K562 (cell line): ENCODE measurements around the gene SH3BP2. TPM values are rescaled to one million over a fixed set of nuclear protein-coding genes. Genes with fewer than 3 reads are reported as not detected.

Experiments used
- ATAC-seq: fragments of 200-7000 bp; cut with Tn5 transposase; 3 replicates; pipeline ENCODE4 v1.9.1; 2020; ENCODE audit warnings: moderate library complexity
- BruUV-seq: library from RNA; stranded (reverse); fragments of 400-500 nt; replicated peaks from 2 replicates; lab custom pipeline; 2021; lab: Mats Ljungman, UMichigan
- CTCF ChIA-PET: fragments of 300-600 bp; formaldehyde crosslinking; extraction: SDS; loops from one replicate; lab custom pipeline; 2021; ENCODE audit warnings: low intra/inter-chr PET ratio; lab: Yijun Ruan, JAX
- POLR2A ChIA-PET: fragments of 300-600, 350-650 bp; sonication (Branson Sonifier 250); formaldehyde crosslinking; extraction: SDS; loops from one replicate; lab custom pipeline; 2021; ENCODE audit warnings: antibody characterized with exemption, inconsistent platforms; lab: Yijun Ruan, JAX
- DNase-seq, 4 experiments: peaks; one replicate each; pipeline versions ENCODE4 v3.0.0 to v3.0.0-alpha.2; 2011 to 2018; ENCODE audit warnings: low spot score in 3 of 4, mixed read lengths in 3 of 4; ENCODE audit errors: extremely low read depth in 1 of 4
- FAIRE-seq: peaks from 2 replicates; lab custom pipeline; 2011; peaks lifted over from hg19 to GRCh38; lab: Jason Lieb, UNC
- H2AFZ ChIP-seq: 2 replicates; pipeline ENCODE4 v1.6.0; 2011; ENCODE audit warnings: low read depth, low read length, control low read depth, inconsistent platforms
- H3K27ac ChIP-seq: fragments of 200-600 bp; 3 replicates; pipeline ENCODE4 v1.8.0; 2011; ENCODE audit warnings: low read depth, mild to moderate bottlenecking, control low read depth, inconsistent platforms, low read length, moderate library complexity, mixed read lengths; ENCODE audit errors: extremely low read depth
- H3K27me3 ChIP-seq, 2 experiments: fragments of 300-600 bp in 1 of 2; 2 replicates in 1 of 2; 3 replicates in 1 of 2; pipeline versions ENCODE4 v1.6.0 to v1.8.0; 2011; ENCODE audit warnings: inconsistent platforms in 2 of 2, low read length in 2 of 2, mild to moderate bottlenecking in 1 of 2, mixed read lengths in 1 of 2, moderate library complexity in 1 of 2; ENCODE audit not compliant: control insufficient read depth in 2 of 2, insufficient read depth in 2 of 2
- H3K36me3 ChIP-seq: fragments of 300-600 bp; 3 replicates; pipeline ENCODE4 v1.8.0; 2011; ENCODE audit warnings: mild to moderate bottlenecking, low read length, inconsistent platforms; ENCODE audit not compliant: control insufficient read depth, insufficient read depth
- H3K4me1 ChIP-seq, 2 experiments: fragments of 200-600 bp in 1 of 2; replicated peaks in 1 of 2; 2 replicates in 1 of 2; 3 replicates in 1 of 2; pipeline versions ENCODE4 v1.5.1 to v1.8.0; 2011; ENCODE audit warnings: inconsistent platforms in 2 of 2, low read length in 2 of 2, mild to moderate bottlenecking in 1 of 2, mixed read lengths in 1 of 2, moderate library complexity in 1 of 2; ENCODE audit not compliant: control insufficient read depth in 2 of 2, insufficient read depth in 2 of 2
- H3K4me2 ChIP-seq: 2 replicates; pipeline ENCODE4 v1.6.1; 2011; ENCODE audit warnings: low read length, control low read depth, inconsistent platforms, mixed read lengths; ENCODE audit not compliant: insufficient read depth
- H3K4me3 ChIP-seq: fragments of 200-600 bp; sonication (generic), shearing (Covaris generic); 2 replicates; pipeline ENCODE4 v1.5.1; 2016; ENCODE audit warnings: control low read depth, inconsistent platforms
- H3K79me2 ChIP-seq: fragments of 200-600 bp; 3 replicates; pipeline ENCODE4 v1.8.0; 2011; ENCODE audit warnings: low read length, inconsistent platforms; ENCODE audit not compliant: control insufficient read depth, insufficient read depth
- H3K9ac ChIP-seq, 2 experiments: 2 replicates each; pipeline versions ENCODE4 v1.6.0 to v1.6.1; 2011; ENCODE audit warnings: low read depth in 2 of 2, low read length in 2 of 2, control low read depth in 1 of 2, inconsistent platforms in 1 of 2, mild to moderate bottlenecking in 1 of 2, mixed read lengths in 1 of 2; ENCODE audit not compliant: insufficient read depth in 1 of 2
- H3K9me1 ChIP-seq: one replicate; pipeline ENCODE4 v1.6.0; 2011; ENCODE audit warnings: inconsistent platforms, mild to moderate bottlenecking, low read length, moderate library complexity; ENCODE audit not compliant: control insufficient read depth, insufficient read depth
- H3K9me3 ChIP-seq: replicated peaks from 2 replicates; pipeline ENCODE4 v1.5.1; 2011; ENCODE audit warnings: low read depth, low read length, inconsistent platforms; ENCODE audit not compliant: control insufficient read depth, insufficient read depth
- H4K20me1 ChIP-seq: replicated peaks from 2 replicates; pipeline ENCODE4 v1.6.1; 2011; ENCODE audit warnings: low read length, inconsistent platforms, mixed read lengths; ENCODE audit not compliant: control insufficient read depth, insufficient read depth
- CCAR2 ChIP-seq: fragments of 200-400 bp; formaldehyde crosslinking; IDR thresholded peaks from 2 replicates; pipeline ENCODE4 v1.6.1; 2017; ENCODE audit warnings: mild to moderate bottlenecking, low read depth, low read length
- EGR1 ChIP-seq: fragments of 450-650 bp; conservative IDR thresholded peaks from 2 replicates; pipeline ENCODE4 v1.6.1; 2017; ENCODE audit warnings: mild to moderate bottlenecking
- HIVEP1 ChIP-seq: fragments of 250-450 bp; sonication (Bioruptor Pico); IDR thresholded peaks from 2 replicates; pipeline ENCODE4 v1.4.0; 2020; ENCODE audit warnings: mild to moderate bottlenecking
- HNRNPL ChIP-seq: fragments of 200-400 bp; formaldehyde crosslinking; IDR thresholded peaks from 2 replicates; pipeline ENCODE4 v1.6.1; 2017; ENCODE audit warnings: low read depth, mild to moderate bottlenecking, low read length
- KLF1 ChIP-seq: fragments of 450-650 bp; IDR thresholded peaks from 2 replicates; pipeline ENCODE4 v1.6.1; 2016; ENCODE audit warnings: missing genetic modification characterization, missing compliant biosample characterization
- MIER1 ChIP-seq: fragments of 450-650 bp; IDR thresholded peaks from 2 replicates; pipeline ENCODE4 v1.6.1; 2016; ENCODE audit warnings: antibody characterized with exemption, mild to moderate bottlenecking, low read depth
- NCOR1 ChIP-seq: fragments of 450-650 bp; IDR thresholded peaks from 2 replicates; pipeline ENCODE4 v1.6.1; 2016; ENCODE audit warnings: mild to moderate bottlenecking, moderate library complexity
- SMARCE1 ChIP-seq: fragments of 450-650 bp; IDR thresholded peaks from 2 replicates; pipeline ENCODE4 v1.7.1; 2016; ENCODE audit warnings: mild to moderate bottlenecking
- TCF15 ChIP-seq: fragments of 250-450 bp; sonication (Bioruptor Pico); IDR thresholded peaks from 2 replicates; pipeline ENCODE4 v1.8.0; 2022; ENCODE audit warnings: moderate library complexity, mild to moderate bottlenecking, inconsistent platforms
- ZBTB8A ChIP-seq: fragments of 450-650 bp; IDR thresholded peaks from 2 replicates; pipeline ENCODE4 v1.6.1; 2018; ENCODE audit warnings: mild to moderate bottlenecking, moderate library complexity; ENCODE audit not compliant: partially characterized antibody
- ZNF253 ChIP-seq: fragments of 250-450 bp; sonication (Bioruptor Pico); conservative IDR thresholded peaks from 2 replicates; pipeline ENCODE4 v1.6.1; 2021; ENCODE audit warnings: mild to moderate bottlenecking
- ZNF318 ChIP-seq, 2 experiments: fragments of 450-650 bp; IDR thresholded peaks; 2 replicates each; pipeline ENCODE4 v1.6.1; 2016; ENCODE audit warnings: mild to moderate bottlenecking in 2 of 2, borderline replicate concordance in 1 of 2, low read depth in 1 of 2, moderate library complexity in 1 of 2
- ZNF408 ChIP-seq: fragments of 250-450 bp; sonication (Bioruptor Pico); IDR thresholded peaks from 2 replicates; pipeline ENCODE4 v1.4.0; 2020; ENCODE audit warnings: low read depth, mild to moderate bottlenecking, moderate library complexity
- WGBS: fragments of 100-300 bp; shearing (Covaris generic); methylation state at CpG from one replicate; pipeline ENCODE4 v1.1.6; 2016; ENCODE audit warnings: low coverage, mixed read lengths; ENCODE audit not compliant: insufficient coverage; ENCODE audit errors: missing lambda C conversion rate; 5-methylcytosine and 5-hydroxymethylcytosine counted together
- in situ Hi-C: fragments of 300-500 bp; cut with MboI; formaldehyde crosslinking; loops from 4 replicates; pipeline ENCODE4 v1.15.0; 2018; ENCODE audit warnings: inconsistent platforms, mixed read lengths
- intact Hi-C: fragments of 100-400 bp; cut with micrococcal nuclease; formaldehyde crosslinking; loops from 2 replicates; pipeline ENCODE4 v1.14.2; 2022
- polyA plus RNA-seq, 8 experiments: library from polyadenylated mRNA; depleted of rRNA in 4 of 8; stranded (reverse) in 5 of 8; unstranded in 3 of 8; fragments of >200 nt; fragmentation: Nextera tagmentation in 2 of 8; fragmentation: Illumina TruSeq in 1 of 8; extraction: Ambion mirVana in 2 of 8; extraction: Trizol in 1 of 8; gene quantifications; 2 replicates each; pipeline versions ENCODE4 v1.2.1 to v1.2.3, GENCODE V29; 2011 to 2014; ENCODE audit warnings: inconsistent platforms in 1 of 8, missing spikeins in 1 of 8
- total RNA-seq, 7 experiments: library from RNA; depleted of rRNA in 6 of 7; stranded (reverse); fragments of >200 nt in 6 of 7; fragmentation: Illumina TruSeq in 2 of 7; extraction: Trizol in 2 of 7; gene quantifications; 2 replicates each; pipeline versions ENCODE4 v1.2.1 to v1.2.3, GENCODE V29; 2011 to 2021; ENCODE audit warnings: low replicate concordance in 1 of 7

Gene SH3BP2
- total and polyA plus RNA-seq, 9 of the 15 experiments (the other 6 are each of a cell fraction or from before 2014, with no cell fraction given) = 0.34 to 16.0 (median 5.1) TPM

- intact Hi-C loops (no loop called here), in situ Hi-C loops (no loop called here)
- TF ChIP-seq ZNF253 (no peak), HNRNPL (no peak), MIER1 (no peak), HIVEP1 (no peak), TCF15 (CRISPR knock-in tag) (no peak), EGR1 (no peak), ZNF318 (IDR thresholded peaks at IDR 0.05; ENCODE audit: borderline replicate concordance in 1 of 2, low read depth in 1 of 2) (no peak), CCAR2 (no peak), KLF1 (tag) (no peak), SMARCE1 (no peak), ZNF408 (CRISPR knock-in tag) (no peak), NCOR1 (no peak), ZBTB8A (no peak)
- no peak for ATAC-seq
- no peaks in the 10 kb centered on the region for H3K36me3 ChIP-seq
- no TSS peak for BruUV-seq
- H2AFZ ChIP-seq = no peak overlapping the region
- no peak overlapping the region for H3K4me3 ChIP-seq
- no peak for DNase-seq
- no peaks in the 10 kb centered on the region for H3K27me3 ChIP-seq
- POLR2A ChIA-PET = interaction anchor here (0.6 kb wide), 2 partner anchors 475 to 521 kb away, joined by 3 read pairs; no protein-coding TSS in a partner anchor
- no peak for FAIRE-seq
- H3K4me2 ChIP-seq = no peak overlapping the region
- peaks cover 0 to 64% of the 10 kb centered on the region in 2 experiments; a peak in 1 of 5 replicates for H3K4me1 ChIP-seq
- H3K27ac ChIP-seq = no peak overlapping the region
- H3K79me2 ChIP-seq = no peaks in the 10 kb centered on the region
- CTCF ChIA-PET = no interaction called here
- H3K9me3 ChIP-seq = no peaks in the 10 kb centered on the region
- H3K9me1 ChIP-seq = no peaks in the 10 kb centered on the region
- H4K20me1 ChIP-seq = no peaks in the 10 kb centered on the region
- H3K9ac ChIP-seq = peak overlapping the region in 1 of 2 experiments; percentile 35; a peak in 1 of 4 replicates
- 90% methylated on average over 28 of the region's 31 CpGs for WGBS
Observed at GRCh38 chr4:2827071-2827873, 34.4 kb downstream of the SH3BP2 start.
